Left renal pelvis (tissue), 4 donors: Measurements from ENCODE around the gene MARCHF9. TPM values are rescaled to one million over a fixed set of nuclear protein-coding genes. Genes with fewer than 3 reads are reported as not detected.

Experiments
- DNase-seq, 4 donors: peaks; one replicate each; pipeline ENCODE4 v3.0.0-alpha.2; 2013; ENCODE audit warnings: low read depth in 4 of 4, low spot score in 3 of 4
- polyA plus RNA-seq, 4 donors: library from polyadenylated mRNA; unstranded; fragments of 120-200 nt; gene quantifications; one replicate each; pipeline ENCODE4 v1.2.1, GENCODE V29; 2013; ENCODE audit not compliant: insufficient read length in 4 of 4

Gene MARCHF9
- polyA plus RNA-seq, 4 donors, result 9.9 to 25.9 (median 16.3) TPM

- no peak for DNase-seq
Measured at GRCh38 chr12:57724003-57724935, 30.6 kb upstream of the MARCHF9 start.

GRCh38 chr12:57724936-57725740 is 29.8 kb upstream of the MARCHF9 start:
- DNase-seq, result no peak

GRCh38 chr12:57725851-57726150 is 29.1 kb upstream of the MARCHF9 start:
- DNase-seq, result no peak

- no peak for DNase-seq
Measured at GRCh38 chr12:57726151-57726883, 28.6 kb upstream of the MARCHF9 start.

- DNase-seq, result no peak
Measured at GRCh38 chr12:57726884-57727757, 27.8 kb upstream of the MARCHF9 start.

- no peak for DNase-seq
Measured at GRCh38 chr12:57727758-57728395, 27.0 kb upstream of the MARCHF9 start.

GRCh38 chr12:57729321-57729844 is 25.5 kb upstream of the MARCHF9 start:
- no peak for DNase-seq

- no peak for DNase-seq
Measured at GRCh38 chr12:57730336-57731067, 24.4 kb upstream of the MARCHF9 start.

- no peak for DNase-seq
Measured at GRCh38 chr12:57731411-57732080, 23.4 kb upstream of the MARCHF9 start.

GRCh38 chr12:57732270-57732669 is 22.6 kb upstream of the MARCHF9 start:
- no peak for DNase-seq

- DNase-seq, result no peak
Measured at GRCh38 chr12:57732726-57733593, 21.9 kb upstream of the MARCHF9 start.

GRCh38 chr12:57733928-57734327 is 21.0 kb upstream of the MARCHF9 start:
- no peak for DNase-seq

- no peak for DNase-seq
Measured at GRCh38 chr12:57734591-57734990, 20.3 kb upstream of the MARCHF9 start.

GRCh38 chr12:57735198-57735855 is 19.6 kb upstream of the MARCHF9 start:
- no peak for DNase-seq

- DNase-seq, result no peak
Measured at GRCh38 chr12:57735952-57736740, 18.8 kb upstream of the MARCHF9 start.
